Measurements from ENCODE around the gene MYBPC1. TPM values are rescaled to one million over a fixed set of nuclear protein-coding genes. Genes with fewer than 3 reads are reported as not detected.

The MYBPC1 gene
- total and polyA plus RNA-seq, 2 donors (not counting 1 experiment from before 2014, with no cell fraction given) = not detected

DNA sequence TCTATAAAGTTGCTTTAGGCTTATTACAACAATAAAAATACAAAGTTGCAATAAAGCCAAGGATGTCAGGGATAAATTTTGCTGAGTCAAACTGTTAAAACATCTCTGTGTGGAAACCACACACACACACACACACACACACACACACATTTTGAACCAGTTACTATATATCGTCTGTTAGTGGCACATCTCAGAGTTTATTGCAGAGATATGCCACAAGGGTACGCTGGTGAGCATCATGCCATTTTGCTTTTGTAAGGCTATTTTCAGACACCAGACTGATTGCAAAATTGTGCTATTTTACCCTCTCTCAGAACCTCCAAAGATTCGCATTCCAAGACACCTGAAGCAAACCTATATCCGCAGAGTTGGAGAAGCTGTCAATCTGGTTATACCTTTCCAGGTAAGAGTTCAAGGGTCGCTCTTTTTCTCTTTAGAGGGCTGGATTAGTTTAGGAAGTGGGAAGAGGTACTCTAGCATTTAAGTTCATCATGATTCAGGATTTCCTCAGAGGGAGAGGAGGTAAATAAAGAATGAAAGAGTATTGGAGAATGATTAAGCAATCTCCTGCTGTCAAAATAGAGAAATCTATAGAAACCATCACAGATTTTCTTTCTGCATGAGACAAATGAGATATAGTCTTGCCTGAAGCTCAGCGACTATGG is 75.4 kb downstream of the MYBPC1 start:
- CTCF ChIA-PET = interaction anchor here (0.6 to 1.8 kb wide), 6 partner anchors 9 to 89 kb away, joined by 3 to 8 read pairs (median 6); no protein-coding TSS in a partner anchor
- no peaks in the 10 kb centered on the region for H3K9me3 ChIP-seq (ENCODE audit: control extremely low read depth in 1 of 3, control insufficient read depth in 2 of 3, insufficient read depth in 1 of 3, low read length in 2 of 3)
- H3K4me3 Mint-ChIP-seq = peak overlapping the region; percentile 14

More for the DNA sequence above, 75.4 kb downstream of the MYBPC1 start:
- no peaks in the 10 kb centered on the region for H3K79me2 ChIP-seq (ENCODE audit: control insufficient read depth, insufficient read depth, low read length)
- Mint-ChIP-seq H3K27me3 (peaks cover 7% of the 10 kb centered on the region), H3K27ac (peak overlapping the region; percentile 50), H3K4me1 (peaks cover 22% of the 10 kb centered on the region), H3K9me3 (ENCODE audit: insufficient read depth) (no peaks in the 10 kb centered on the region)
- no peaks in the 10 kb centered on the region for H3K36me3 ChIP-seq (replicated peaks in 1 of 2; ENCODE audit: control extremely low read depth in 1 of 2, control insufficient read depth in 1 of 2, extremely low read depth in 1 of 2, insufficient read depth in 2 of 2, low read length in 1 of 2)
- DNase-seq (peak; percentile 73), ATAC-seq (ENCODE audit: low read depth) (peak; percentile 60)
- no peaks in the 10 kb centered on the region for H3K27me3 ChIP-seq (replicated peaks in 1 of 4; ENCODE audit: control extremely low read depth in 1 of 4, control insufficient read depth in 3 of 4, insufficient read depth in 4 of 4, low read length in 3 of 4)
- peak overlapping the region; percentile 24 for H3K4me2 ChIP-seq (replicated peaks; ENCODE audit: low read depth, low read length, poor library complexity, severe bottlenecking)
- peak overlapping the region; percentile 26 for H2AFZ ChIP-seq (ENCODE audit: insufficient read depth, low read depth, low read length, poor library complexity, severe bottlenecking)
- intact Hi-C loops (cut with micrococcal nuclease) = loop anchor here (1.0 to 2.0 kb wide), 2 partner anchors 75 to 89 kb away; no protein-coding TSS in a partner anchor
- POLR2A ChIA-PET = no interaction called here
- H3K9ac ChIP-seq (ENCODE audit: low read length) = no peak overlapping the region
- H4K20me1 ChIP-seq (ENCODE audit: control insufficient read depth, insufficient read depth, low read length, poor library complexity, severe bottlenecking) = no peaks in the 10 kb centered on the region
- TF ChIP-seq, protein P1, sequence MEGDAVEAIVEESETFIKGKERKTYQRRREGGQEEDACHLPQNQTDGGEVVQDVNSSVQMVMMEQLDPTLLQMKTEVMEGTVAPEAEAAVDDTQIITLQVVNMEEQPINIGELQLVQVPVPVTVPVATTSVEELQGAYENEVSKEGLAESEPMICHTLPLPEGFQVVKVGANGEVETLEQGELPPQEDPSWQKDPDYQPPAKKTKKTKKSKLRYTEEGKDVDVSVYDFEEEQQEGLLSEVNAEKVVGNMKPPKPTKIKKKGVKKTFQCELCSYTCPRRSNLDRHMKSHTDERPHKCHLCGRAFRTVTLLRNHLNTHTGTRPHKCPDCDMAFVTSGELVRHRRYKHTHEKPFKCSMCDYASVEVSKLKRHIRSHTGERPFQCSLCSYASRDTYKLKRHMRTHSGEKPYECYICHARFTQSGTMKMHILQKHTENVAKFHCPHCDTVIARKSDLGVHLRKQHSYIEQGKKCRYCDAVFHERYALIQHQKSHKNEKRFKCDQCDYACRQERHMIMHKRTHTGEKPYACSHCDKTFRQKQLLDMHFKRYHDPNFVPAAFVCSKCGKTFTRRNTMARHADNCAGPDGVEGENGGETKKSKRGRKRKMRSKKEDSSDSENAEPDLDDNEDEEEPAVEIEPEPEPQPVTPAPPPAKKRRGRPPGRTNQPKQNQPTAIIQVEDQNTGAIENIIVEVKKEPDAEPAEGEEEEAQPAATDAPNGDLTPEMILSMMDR (IDR thresholded peaks at IDR 0.05) = peak; percentile 75
- no peak for TF ChIP-seq EZH2 (IDR thresholded peaks at IDR 0.05; ENCODE audit: borderline replicate concordance, insufficient read depth, low read depth, low read length, poor library complexity, severe bottlenecking)
- no peak overlapping the region for H3K27ac ChIP-seq (ENCODE audit: low read length in 2 of 2)
- 83% methylated on average over 1 of the region's 6 CpGs for WGBS (ENCODE audit: insufficient coverage)
- no peak overlapping the region for H3K4me3 ChIP-seq (ENCODE audit: control extremely low read depth in 1 of 5, extremely low read depth in 1 of 5, insufficient read depth in 1 of 5, low read depth in 2 of 5, low read length in 4 of 5)
- peaks cover 22 to 25% of the 10 kb centered on the region in 2 donors for H3K4me1 ChIP-seq (ENCODE audit: control insufficient read depth in 2 of 2, insufficient read depth in 2 of 2, low read length in 2 of 2)
